PC-9 (cell line): ENCODE measurements around the gene GPR35. TPM values are rescaled to one million over a fixed set of nuclear protein-coding genes. Genes with fewer than 3 reads are reported as not detected.

Source experiments
- BruUV-seq: library from RNA; stranded (reverse); fragments of 400-500 nt; replicated peaks from 2 replicates; lab custom pipeline; 2021; lab: Mats Ljungman, UMichigan
- CTCF ChIA-PET: fragments of 300-600 bp; sonication (Branson Sonifier 250); formaldehyde crosslinking; loops from one replicate; lab custom pipeline; 2022; ENCODE audit warnings: antibody characterized with exemption; lab: Charles Lee
- POLR2A ChIA-PET: fragments of 300-600 bp; sonication (Branson Sonifier 250); formaldehyde crosslinking; loops from one replicate; lab custom pipeline; 2022; ENCODE audit warnings: antibody characterized with exemption; ENCODE audit not compliant: unreplicated experiment; lab: Charles Lee
- DNase-seq, 2 experiments: peaks; one replicate each; pipeline versions ENCODE4 v3.0.0 to v3.0.0-alpha.2; 2015 to 2022; ENCODE audit warnings: mixed read lengths in 1 of 2
- H2AFZ ChIP-seq: fragments of 200-600 bp; sonication (generic); 2 replicates; pipeline ENCODE4 v1.8.1; 2017; ENCODE audit warnings: antibody characterized with exemption
- H3F3A ChIP-seq: fragments of 200-600 bp; sonication (generic); 2 replicates; pipeline ENCODE4 v1.8.1; 2017; ENCODE audit warnings: antibody characterized with exemption, mild to moderate bottlenecking, low read depth; ENCODE audit not compliant: insufficient read depth
- H3K27ac ChIP-seq: fragments of 200-600 bp; sonication (generic); 2 replicates; pipeline ENCODE4 v1.6.1; 2016; ENCODE audit warnings: mixed run types
- H3K27me3 ChIP-seq: fragments of 200-600 bp; sonication (generic); 2 replicates; pipeline ENCODE4 v1.6.1; 2016; ENCODE audit warnings: low read depth, mixed run types; ENCODE audit not compliant: insufficient read depth
- H3K36me3 ChIP-seq: fragments of 200-600 bp; sonication (generic); 2 replicates; pipeline ENCODE4 v1.6.1; 2016; ENCODE audit warnings: low read depth, mixed run types
- H3K4me1 ChIP-seq: fragments of 200-600 bp; sonication (generic); replicated peaks from 2 replicates; pipeline ENCODE4 v1.6.1; 2016; ENCODE audit warnings: mixed run types; ENCODE audit not compliant: insufficient read depth
- H3K4me2 ChIP-seq: fragments of 200-600 bp; sonication (generic); 2 replicates; pipeline ENCODE4 v1.6.1; 2017; ENCODE audit warnings: mixed run types
- H3K4me3 ChIP-seq: fragments of 200-600 bp; sonication (generic); 2 replicates; pipeline ENCODE4 v1.6.1; 2016; ENCODE audit warnings: mixed run types
- H3K79me2 ChIP-seq: fragments of 200-600 bp; sonication (generic); 2 replicates; pipeline ENCODE4 v1.6.1; 2017; ENCODE audit warnings: low read depth, mixed run types
- H3K9me2 ChIP-seq: fragments of 200-600 bp; sonication (generic); 2 replicates; pipeline ENCODE4 v1.8.1; 2017; ENCODE audit warnings: mild to moderate bottlenecking; ENCODE audit not compliant: insufficient read depth
- H3K9me3 ChIP-seq: fragments of 200-600 bp; sonication (generic); 2 replicates; pipeline ENCODE4 v1.8.1; 2016; ENCODE audit warnings: low read depth; ENCODE audit not compliant: insufficient read depth
- H4K20me1 ChIP-seq: fragments of 200-600 bp; sonication (generic); 2 replicates; pipeline ENCODE4 v1.8.1; 2017; ENCODE audit not compliant: insufficient read depth
- CTCF ChIP-seq: fragments of 200-600 bp; sonication (generic); conservative IDR thresholded peaks from 2 replicates; pipeline ENCODE4 v1.6.1; 2017; ENCODE audit warnings: mixed run types, antibody characterized with exemption, mild to moderate bottlenecking, moderate library complexity
- EZH2 ChIP-seq: fragments of 200-600 bp; sonication (generic); IDR thresholded peaks from 2 replicates; pipeline ENCODE4 v1.8.0; 2017; ENCODE audit warnings: antibody characterized with exemption, low read depth
- intact Hi-C: fragments of 100-400 bp; cut with micrococcal nuclease; formaldehyde crosslinking; loops from one replicate; pipeline ENCODE4 v1.10.0; 2022; ENCODE audit not compliant: unreplicated experiment
- total RNA-seq: library from RNA; stranded (reverse); gene quantifications from 2 replicates; pipeline ENCODE4 v1.2.3, GENCODE V29; 2021

The GPR35 gene
- total RNA-seq, 1 experiment from 2014 or later = 1.1 TPM

- BruUV-seq = no TSS peak
Observed at GRCh38 chr2:240627736-240628506, 2.6 kb downstream of the GPR35 start.

GRCh38 chr2:240628507-240628807 is 3.2 kb downstream of the GPR35 start:
- Histone ChIP-seq H3K79me2 (no peaks in the 10 kb centered on the region), H2AFZ (no peak overlapping the region; the same call in 1 of the 2 replicates), H3K27ac (no peak overlapping the region), H3K9me3 (peaks cover 2% of the 10 kb centered on the region; the same call in 1 of the 2 replicates), H3K4me2 (no peak overlapping the region), H3K4me1 (no peaks in the 10 kb centered on the region), H3F3A (no peaks in the 10 kb centered on the region), H4K20me1 (no peaks in the 10 kb centered on the region), H3K4me3 (no peak overlapping the region), H3K36me3 (no peaks in the 10 kb centered on the region), H3K9me2 (no peaks in the 10 kb centered on the region), H3K27me3 (peaks cover 44% of the 10 kb centered on the region)
- TF ChIP-seq CTCF = no peak
- TF ChIP-seq EZH2 = no peak
- no TSS peak for BruUV-seq
- ChIA-PET POLR2A (no interaction called here), CTCF (interaction anchor here (0.7 kb wide), 1 partner anchor 10 kb away, joined by 13 read pairs; no protein-coding TSS in a partner anchor)
- no peak for DNase-seq
- intact Hi-C loops = no loop called here

More at GRCh38 chr2:240627736-240628506, 2.6 kb downstream of the GPR35 start:
- H3F3A ChIP-seq = no peaks in the 10 kb centered on the region
- no peak overlapping the region for H3K4me2 ChIP-seq
- ChIA-PET POLR2A (no interaction called here), CTCF (no interaction called here)
- peaks cover 44% of the 10 kb centered on the region for H3K27me3 ChIP-seq
- H3K4me1 ChIP-seq = no peaks in the 10 kb centered on the region
- no peak overlapping the region; the same call in 1 of the 2 replicates for H2AFZ ChIP-seq
- TF ChIP-seq EZH2 = no peak
- TF ChIP-seq CTCF = no peak
- no peaks in the 10 kb centered on the region for H3K9me3 ChIP-seq
- H4K20me1 ChIP-seq = no peaks in the 10 kb centered on the region
- H3K36me3 ChIP-seq = no peaks in the 10 kb centered on the region
- no peak overlapping the region for H3K27ac ChIP-seq
- no peak for DNase-seq
- intact Hi-C loops = no loop called here
- H3K9me2 ChIP-seq = no peaks in the 10 kb centered on the region
- no peaks in the 10 kb centered on the region for H3K79me2 ChIP-seq
- no peak overlapping the region for H3K4me3 ChIP-seq

GRCh38 chr2:240628808-240629618 is 3.7 kb downstream of the GPR35 start:
- H3K79me2 ChIP-seq = no peaks in the 10 kb centered on the region
- no peaks in the 10 kb centered on the region for H3F3A ChIP-seq
- ChIA-PET CTCF (interaction anchor here (0.7 kb wide), 1 partner anchor 10 kb away, joined by 13 read pairs; no protein-coding TSS in a partner anchor), POLR2A (no interaction called here)
- no TSS peak for BruUV-seq
- H3K36me3 ChIP-seq = no peaks in the 10 kb centered on the region
- TF ChIP-seq EZH2 (no peak), CTCF (no peak)
- H4K20me1 ChIP-seq = no peaks in the 10 kb centered on the region
- no peak overlapping the region for H3K4me2 ChIP-seq
- H3K27me3 ChIP-seq = peaks cover 44% of the 10 kb centered on the region
- DNase-seq = no peak
- no peaks in the 10 kb centered on the region for H3K4me1 ChIP-seq
- no peak overlapping the region for H3K4me3 ChIP-seq
- H3K9me2 ChIP-seq = no peaks in the 10 kb centered on the region
- H2AFZ ChIP-seq = no peak overlapping the region
- intact Hi-C loops = no loop called here
- no peak overlapping the region for H3K27ac ChIP-seq
- H3K9me3 ChIP-seq = peaks cover 7% of the 10 kb centered on the region; the same call in 1 of the 2 replicates
